ENCODE results near the gene GPAM. TPM values are rescaled to one million over a fixed set of nuclear protein-coding genes. Genes with fewer than 3 reads are reported as not detected.

GPAM gene
- total RNA-seq, 1 donor from 2014 or later, result 10.8 TPM

- Mint-ChIP-seq H3K4me1 (ENCODE audit: low read depth) (no peaks in the 10 kb centered on the region), H3K27ac (ENCODE audit: unreplicated experiment) (no peak overlapping the region), H3K9me3 (ENCODE audit: low read depth) (no peaks in the 10 kb centered on the region), H3K4me3 (ENCODE audit: unreplicated experiment) (no peak overlapping the region), H3K27me3 (ENCODE audit: low read depth) (peaks cover 21% of the 10 kb centered on the region), H3K36me3 (ENCODE audit: low read depth) (no peaks in the 10 kb centered on the region)
- TF ChIP-seq CTCF (IDR thresholded peaks at IDR 0.05), result no peak
- no peak for DNase-seq (ENCODE audit: low spot score)
These were observed 48.0 kb downstream of the GPAM start for GRCh38 chr10:112135604-112136003.

GRCh38 chr10:112132435-112132834, 51.1 kb downstream of the GPAM start:
- Mint-ChIP-seq H3K27ac (ENCODE audit: unreplicated experiment) (no peak overlapping the region), H3K4me1 (ENCODE audit: low read depth) (no peaks in the 10 kb centered on the region), H3K9me3 (ENCODE audit: low read depth) (no peaks in the 10 kb centered on the region), H3K36me3 (ENCODE audit: low read depth) (no peaks in the 10 kb centered on the region), H3K4me3 (ENCODE audit: unreplicated experiment) (no peak overlapping the region), H3K27me3 (ENCODE audit: low read depth) (peaks cover 23% of the 10 kb centered on the region)
- DNase-seq (ENCODE audit: low spot score), result no peak
- no peak for TF ChIP-seq CTCF (IDR thresholded peaks at IDR 0.05)

GRCh38 chr10:112131996-112132395, 51.6 kb downstream of the GPAM start:
- H3K4me3 Mint-ChIP-seq (ENCODE audit: unreplicated experiment), result no peak overlapping the region
- no peak overlapping the region for H3K27ac Mint-ChIP-seq (ENCODE audit: unreplicated experiment)
- H3K9me3 Mint-ChIP-seq (ENCODE audit: low read depth), result no peaks in the 10 kb centered on the region
- H3K4me1 Mint-ChIP-seq (ENCODE audit: low read depth), result no peaks in the 10 kb centered on the region
- no peaks in the 10 kb centered on the region for H3K36me3 Mint-ChIP-seq (ENCODE audit: low read depth)
- peaks cover 25% of the 10 kb centered on the region for H3K27me3 Mint-ChIP-seq (ENCODE audit: low read depth)
- DNase-seq (ENCODE audit: low spot score), result no peak
- TF ChIP-seq CTCF (IDR thresholded peaks at IDR 0.05), result no peak

GRCh38 chr10:112131346-112131745, 52.2 kb downstream of the GPAM start:
- no peak overlapping the region for H3K4me3 Mint-ChIP-seq (ENCODE audit: unreplicated experiment)
- H3K36me3 Mint-ChIP-seq (ENCODE audit: low read depth), result no peaks in the 10 kb centered on the region
- no peak for TF ChIP-seq CTCF (IDR thresholded peaks at IDR 0.05)
- no peaks in the 10 kb centered on the region for H3K9me3 Mint-ChIP-seq (ENCODE audit: low read depth)
- no peaks in the 10 kb centered on the region for H3K4me1 Mint-ChIP-seq (ENCODE audit: low read depth)
- no peak for DNase-seq (ENCODE audit: low spot score)
- H3K27ac Mint-ChIP-seq (ENCODE audit: unreplicated experiment), result no peak overlapping the region
- H3K27me3 Mint-ChIP-seq (ENCODE audit: low read depth), result peaks cover 25% of the 10 kb centered on the region

GRCh38 chr10:112126901-112127300, 56.7 kb downstream of the GPAM start:
- no peak overlapping the region for H3K27ac Mint-ChIP-seq (ENCODE audit: unreplicated experiment)
- H3K36me3 Mint-ChIP-seq (ENCODE audit: low read depth), result no peaks in the 10 kb centered on the region
- no peak for DNase-seq (ENCODE audit: low spot score)
- H3K9me3 Mint-ChIP-seq (ENCODE audit: low read depth), result no peaks in the 10 kb centered on the region
- peaks cover 33% of the 10 kb centered on the region for H3K27me3 Mint-ChIP-seq (ENCODE audit: low read depth)
- H3K4me1 Mint-ChIP-seq (ENCODE audit: low read depth), result no peaks in the 10 kb centered on the region
- H3K4me3 Mint-ChIP-seq (ENCODE audit: unreplicated experiment), result no peak overlapping the region
- TF ChIP-seq CTCF (IDR thresholded peaks at IDR 0.05), result no peak
